ENCODE results near the gene KCNIP4. TPM values are rescaled to one million over a fixed set of nuclear protein-coding genes. Genes with fewer than 3 reads are reported as not detected.

Gene KCNIP4
- total RNA-seq, 1 donor from 2014 or later: 0.59 TPM

DNA sequence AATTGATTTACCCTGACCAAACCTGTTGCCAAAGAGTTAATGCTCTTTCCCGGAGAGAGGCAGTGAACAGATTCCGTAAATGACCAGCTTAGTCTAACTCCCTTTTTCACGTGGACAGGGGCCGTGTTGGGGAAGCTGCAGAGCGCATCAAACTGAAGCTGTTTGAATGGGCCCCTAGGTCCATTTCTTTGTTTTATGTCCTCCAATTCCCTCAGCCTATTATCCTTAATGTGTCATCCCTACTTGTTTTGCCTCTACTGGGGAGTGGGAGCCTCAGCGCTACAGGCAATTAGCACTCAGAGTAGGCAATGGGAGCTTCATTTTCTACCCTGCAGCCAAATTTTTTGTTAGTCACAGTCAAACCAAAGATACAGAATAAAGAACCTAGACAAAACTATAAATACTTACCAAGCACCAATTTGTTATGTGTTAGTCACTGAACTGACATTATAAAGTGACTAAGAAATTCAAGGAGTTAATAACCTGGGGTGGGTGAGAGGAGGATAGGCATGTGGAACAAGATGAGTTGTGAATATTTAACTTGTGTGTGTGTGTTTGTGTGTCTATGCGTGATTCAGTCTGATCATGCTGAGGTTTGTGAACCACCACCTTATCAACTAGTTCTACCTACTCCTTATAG, 830.9 kb downstream of the KCNIP4 start:
- H4K20me1 ChIP-seq (ENCODE audit: insufficient read depth, low read length): no peaks in the 10 kb centered on the region
- no peak overlapping the region for H3K4me3 ChIP-seq (ENCODE audit: insufficient read depth, low read depth, low read length)
- TF ChIP-seq EZH2 (IDR thresholded peaks at IDR 0.05; ENCODE audit: insufficient read depth, low read length): no peak
- TF ChIP-seq, protein P1, sequence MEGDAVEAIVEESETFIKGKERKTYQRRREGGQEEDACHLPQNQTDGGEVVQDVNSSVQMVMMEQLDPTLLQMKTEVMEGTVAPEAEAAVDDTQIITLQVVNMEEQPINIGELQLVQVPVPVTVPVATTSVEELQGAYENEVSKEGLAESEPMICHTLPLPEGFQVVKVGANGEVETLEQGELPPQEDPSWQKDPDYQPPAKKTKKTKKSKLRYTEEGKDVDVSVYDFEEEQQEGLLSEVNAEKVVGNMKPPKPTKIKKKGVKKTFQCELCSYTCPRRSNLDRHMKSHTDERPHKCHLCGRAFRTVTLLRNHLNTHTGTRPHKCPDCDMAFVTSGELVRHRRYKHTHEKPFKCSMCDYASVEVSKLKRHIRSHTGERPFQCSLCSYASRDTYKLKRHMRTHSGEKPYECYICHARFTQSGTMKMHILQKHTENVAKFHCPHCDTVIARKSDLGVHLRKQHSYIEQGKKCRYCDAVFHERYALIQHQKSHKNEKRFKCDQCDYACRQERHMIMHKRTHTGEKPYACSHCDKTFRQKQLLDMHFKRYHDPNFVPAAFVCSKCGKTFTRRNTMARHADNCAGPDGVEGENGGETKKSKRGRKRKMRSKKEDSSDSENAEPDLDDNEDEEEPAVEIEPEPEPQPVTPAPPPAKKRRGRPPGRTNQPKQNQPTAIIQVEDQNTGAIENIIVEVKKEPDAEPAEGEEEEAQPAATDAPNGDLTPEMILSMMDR (IDR thresholded peaks at IDR 0.05; ENCODE audit: insufficient read depth, low read depth, low read length): no peak
- Mint-ChIP-seq H3K4me1 (ENCODE audit: low read depth, unreplicated experiment) (peaks cover 9% of the 10 kb centered on the region), H3K27me3 (ENCODE audit: low read depth, unreplicated experiment) (no peaks in the 10 kb centered on the region), H3K27ac (ENCODE audit: unreplicated experiment) (no peak overlapping the region), H3K36me3 (ENCODE audit: low read depth, unreplicated experiment) (no peaks in the 10 kb centered on the region), H3K4me3 (ENCODE audit: unreplicated experiment) (no peak overlapping the region), H3K9me3 (ENCODE audit: unreplicated experiment) (peaks cover 3% of the 10 kb centered on the region)
- no peaks in the 10 kb centered on the region for H3K36me3 ChIP-seq (ENCODE audit: insufficient read depth, low read length)
- H2AFZ ChIP-seq (ENCODE audit: low read depth, low read length): no peak overlapping the region
- FAIRE-seq (no peak), DNase-seq (ENCODE audit: low read depth) (peak; percentile 64)
- H3K4me2 ChIP-seq (ENCODE audit: low read length): no peak overlapping the region
- H3K9me3 ChIP-seq (ENCODE audit: insufficient read depth, low read depth, low read length): peaks cover 3% of the 10 kb centered on the region
- no peaks in the 10 kb centered on the region for H3K27me3 ChIP-seq (ENCODE audit: insufficient read depth, low read length)
- H3K27ac ChIP-seq (ENCODE audit: low read depth, low read length): no peak overlapping the region
- no peaks in the 10 kb centered on the region for H3K4me1 ChIP-seq (ENCODE audit: insufficient read depth, low read length)
- H3K79me2 ChIP-seq (ENCODE audit: insufficient read depth, low read length): no peaks in the 10 kb centered on the region
- H3K9ac ChIP-seq (ENCODE audit: low read length): no peak overlapping the region

DNA sequence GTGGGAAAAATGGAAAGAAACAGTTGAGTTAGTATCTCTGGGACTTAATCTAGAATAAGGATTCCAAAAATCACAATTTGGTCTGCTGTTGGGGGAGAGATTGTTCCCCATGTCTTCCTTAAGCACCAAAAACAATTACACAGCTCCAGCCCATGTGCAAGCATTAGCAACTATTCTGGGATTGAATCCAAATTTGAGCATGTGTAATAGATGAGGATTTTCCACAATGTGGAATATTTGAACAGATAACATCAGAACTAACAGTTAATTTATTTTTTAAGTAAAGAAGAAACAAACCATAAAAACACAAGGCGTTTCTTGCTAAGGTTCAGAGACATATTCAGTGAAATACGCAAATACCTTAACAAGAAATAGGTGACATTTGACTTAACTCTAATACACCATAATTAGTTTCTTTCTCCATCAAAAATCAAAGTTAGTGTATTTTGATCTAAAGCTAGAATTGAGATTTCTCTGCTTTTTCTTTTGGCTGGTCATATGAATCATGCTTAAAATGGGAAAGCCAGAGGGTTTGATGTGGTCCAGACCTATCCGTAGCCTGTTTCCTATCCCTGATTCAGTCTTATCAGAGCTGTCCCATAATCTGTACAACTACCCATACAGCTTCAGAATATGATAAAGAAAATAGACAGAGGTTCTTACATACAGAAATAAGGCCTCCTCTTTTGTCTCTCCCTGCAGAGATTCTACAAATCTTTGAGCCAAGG, 834.9 kb downstream of the KCNIP4 start:
- no peak overlapping the region for H3K9ac ChIP-seq (ENCODE audit: low read length)
- no peaks in the 10 kb centered on the region for H3K4me1 ChIP-seq (ENCODE audit: insufficient read depth, low read length)
- Mint-ChIP-seq H3K4me1 (ENCODE audit: low read depth, unreplicated experiment) (peaks cover 9% of the 10 kb centered on the region), H3K27ac (ENCODE audit: unreplicated experiment) (no peak overlapping the region), H3K27me3 (ENCODE audit: low read depth, unreplicated experiment) (no peaks in the 10 kb centered on the region), H3K4me3 (ENCODE audit: unreplicated experiment) (no peak overlapping the region), H3K36me3 (ENCODE audit: low read depth, unreplicated experiment) (no peaks in the 10 kb centered on the region), H3K9me3 (ENCODE audit: unreplicated experiment) (peaks cover 4% of the 10 kb centered on the region)
- FAIRE-seq: no peak
- peak overlapping the region; percentile 55 for H3K4me2 ChIP-seq (ENCODE audit: low read length)
- H3K4me3 ChIP-seq (ENCODE audit: insufficient read depth, low read depth, low read length): no peak overlapping the region
- H3K79me2 ChIP-seq (ENCODE audit: insufficient read depth, low read length): no peaks in the 10 kb centered on the region
- H2AFZ ChIP-seq (ENCODE audit: low read depth, low read length): no peak overlapping the region
- H3K9me3 ChIP-seq (ENCODE audit: insufficient read depth, low read depth, low read length): no peaks in the 10 kb centered on the region
- no peaks in the 10 kb centered on the region for H4K20me1 ChIP-seq (ENCODE audit: insufficient read depth, low read length)
- no peaks in the 10 kb centered on the region for H3K27me3 ChIP-seq (ENCODE audit: insufficient read depth, low read length)
- H3K27ac ChIP-seq (ENCODE audit: low read depth, low read length): no peak overlapping the region
- H3K36me3 ChIP-seq (ENCODE audit: insufficient read depth, low read length): no peaks in the 10 kb centered on the region
- DNase-seq (ENCODE audit: low read depth): peak; percentile 72
- TF ChIP-seq EZH2 (IDR thresholded peaks at IDR 0.05; ENCODE audit: insufficient read depth, low read length): no peak
- TF ChIP-seq, protein P1 (IDR thresholded peaks at IDR 0.05; ENCODE audit: insufficient read depth, low read depth, low read length): no peak

DNA sequence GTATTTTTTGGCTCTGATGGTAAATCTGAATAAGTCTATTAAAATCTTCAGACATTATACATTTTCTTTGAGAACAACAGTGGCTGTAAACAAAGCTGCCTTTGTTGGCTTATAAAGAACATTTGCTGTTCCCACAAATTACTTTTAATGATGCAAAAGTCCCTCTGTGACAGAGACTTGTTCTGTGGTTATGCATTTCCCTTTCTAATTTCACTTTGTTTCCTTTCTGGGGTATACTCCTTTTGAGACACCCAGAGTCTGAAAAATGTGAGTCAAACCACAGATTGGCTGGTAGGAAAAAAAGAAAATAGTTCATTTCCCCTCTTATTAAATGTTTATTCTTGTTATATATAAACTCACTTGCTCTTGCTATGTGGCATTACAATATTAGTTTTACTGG, 845.9 kb downstream of the KCNIP4 start:
- H3K4me1 Mint-ChIP-seq (ENCODE audit: low read depth, unreplicated experiment): peaks cover 7% of the 10 kb centered on the region
- Histone ChIP-seq H2AFZ (ENCODE audit: low read depth, low read length) (no peak overlapping the region), H3K27me3 (ENCODE audit: insufficient read depth, low read length) (no peaks in the 10 kb centered on the region), H3K4me3 (ENCODE audit: insufficient read depth, low read depth, low read length) (no peak overlapping the region), H3K4me1 (ENCODE audit: insufficient read depth, low read length) (no peaks in the 10 kb centered on the region), H4K20me1 (ENCODE audit: insufficient read depth, low read length) (no peaks in the 10 kb centered on the region), H3K9ac (ENCODE audit: low read length) (no peak overlapping the region), H3K36me3 (ENCODE audit: insufficient read depth, low read length) (no peaks in the 10 kb centered on the region), H3K79me2 (ENCODE audit: insufficient read depth, low read length) (no peaks in the 10 kb centered on the region), H3K9me3 (ENCODE audit: insufficient read depth, low read depth, low read length) (no peaks in the 10 kb centered on the region), H3K4me2 (ENCODE audit: low read length) (no peak overlapping the region), H3K27ac (ENCODE audit: low read depth, low read length) (no peak overlapping the region)
- no peaks in the 10 kb centered on the region for H3K27me3 Mint-ChIP-seq (ENCODE audit: low read depth, unreplicated experiment)
- no peak for FAIRE-seq
- TF ChIP-seq EZH2 (IDR thresholded peaks at IDR 0.05; ENCODE audit: insufficient read depth, low read length): no peak
- TF ChIP-seq, protein P1 (IDR thresholded peaks at IDR 0.05; ENCODE audit: insufficient read depth, low read depth, low read length): no peak
- peaks cover 20% of the 10 kb centered on the region for H3K9me3 Mint-ChIP-seq (ENCODE audit: unreplicated experiment)
- no peak for DNase-seq (ENCODE audit: low read depth)
- no peak overlapping the region for H3K27ac Mint-ChIP-seq (ENCODE audit: unreplicated experiment)
- H3K4me3 Mint-ChIP-seq (ENCODE audit: unreplicated experiment): no peak overlapping the region
- H3K36me3 Mint-ChIP-seq (ENCODE audit: low read depth, unreplicated experiment): no peaks in the 10 kb centered on the region
